Coronary artery (tissue), 2 donors: ENCODE results near the gene FDX2.
"Not testable (repeated sequence)": the region's sequence is repeated elsewhere in the genome, so short reads cannot be mapped to it uniquely, and the experiment has no call there.

Source experiments
- DNase-seq: peaks from one replicate; pipeline ENCODE4 v3.0.0-alpha.2; 2017; ENCODE audit warnings: low spot score
- H3K27ac ChIP-seq, 2 donors: fragments of 200-600 bp; sonication (generic); one replicate each; pipeline ENCODE4 v1.5.1; 2016 to 2019
- H3K4me3 ChIP-seq: fragments of 200-600 bp; sonication (generic); 2 replicates; pipeline ENCODE4 v1.5.1; 2016; ENCODE audit warnings: mild to moderate bottlenecking, moderate library complexity
- CTCF ChIP-seq: fragments of 200-600 bp; sonication (generic); IDR thresholded peaks from one replicate; pipeline ENCODE4 v1.5.1; 2019; ENCODE audit warnings: antibody characterized with exemption

Gene FDX2

GRCh38 chr19:10286803-10287737, 28.7 kb downstream of the FDX2 start, which contains the start of gene ICAM4:
Gene ICAM4, plus strand, starts transcription at chr19:10286955. Its CDS starts 58 bp downstream, at chr19:10287013.
- peak within 1 kb of the TSS in 1 of 2 donors; percentile 5 for H3K27ac ChIP-seq

GRCh38 chr19:10285393-10285792, 30.4 kb downstream of the FDX2 start:
- Histone ChIP-seq H3K4me3 (no peak overlapping the region), H3K27ac (no peak overlapping the region)
- DNase-seq: no peak
- TF ChIP-seq CTCF: no peak

More at GRCh38 chr19:10286803-10287737, 28.7 kb downstream of the FDX2 start, which contains the start of gene ICAM4:
- no peak for TF ChIP-seq CTCF
- DNase-seq: no peak
- peak within 1 kb of the TSS; percentile 25 for H3K4me3 ChIP-seq

- TF ChIP-seq CTCF: no peak
- no peak overlapping the region for H3K27ac ChIP-seq
- no peak overlapping the region for H3K4me3 ChIP-seq
- DNase-seq: no peak
Observed at GRCh38 chr19:10284960-10285278, 30.9 kb downstream of the FDX2 start.

GRCh38 chr19:10284065-10284959, 31.5 kb downstream of the FDX2 start:
- no peak for TF ChIP-seq CTCF

GRCh38 chr19:10283301-10284064, 32.3 kb downstream of the FDX2 start:
- DNase-seq: no peak
- TF ChIP-seq CTCF: no peak

More at GRCh38 chr19:10284065-10284959, 31.5 kb downstream of the FDX2 start:
- H3K27ac ChIP-seq: no peak overlapping the region
- H3K4me3 ChIP-seq: no peak overlapping the region
- DNase-seq: no peak

GRCh38 chr19:10282043-10282442, 33.8 kb downstream of the FDX2 start:
- not testable (repeated sequence) for H3K27ac ChIP-seq, H3K4me3 ChIP-seq

More at GRCh38 chr19:10283301-10284064, 32.3 kb downstream of the FDX2 start:
- H3K4me3 ChIP-seq: no peak overlapping the region
- no peak overlapping the region for H3K27ac ChIP-seq

More at GRCh38 chr19:10282043-10282442, 33.8 kb downstream of the FDX2 start:
- not testable (repeated sequence) for DNase-seq
